ENCODE results near the gene DAZ2.
"Not testable (repeated sequence)": the region's sequence is repeated elsewhere in the genome, so short reads cannot be mapped to it uniquely, and the experiment has no call there.

Gene DAZ2, protein sequence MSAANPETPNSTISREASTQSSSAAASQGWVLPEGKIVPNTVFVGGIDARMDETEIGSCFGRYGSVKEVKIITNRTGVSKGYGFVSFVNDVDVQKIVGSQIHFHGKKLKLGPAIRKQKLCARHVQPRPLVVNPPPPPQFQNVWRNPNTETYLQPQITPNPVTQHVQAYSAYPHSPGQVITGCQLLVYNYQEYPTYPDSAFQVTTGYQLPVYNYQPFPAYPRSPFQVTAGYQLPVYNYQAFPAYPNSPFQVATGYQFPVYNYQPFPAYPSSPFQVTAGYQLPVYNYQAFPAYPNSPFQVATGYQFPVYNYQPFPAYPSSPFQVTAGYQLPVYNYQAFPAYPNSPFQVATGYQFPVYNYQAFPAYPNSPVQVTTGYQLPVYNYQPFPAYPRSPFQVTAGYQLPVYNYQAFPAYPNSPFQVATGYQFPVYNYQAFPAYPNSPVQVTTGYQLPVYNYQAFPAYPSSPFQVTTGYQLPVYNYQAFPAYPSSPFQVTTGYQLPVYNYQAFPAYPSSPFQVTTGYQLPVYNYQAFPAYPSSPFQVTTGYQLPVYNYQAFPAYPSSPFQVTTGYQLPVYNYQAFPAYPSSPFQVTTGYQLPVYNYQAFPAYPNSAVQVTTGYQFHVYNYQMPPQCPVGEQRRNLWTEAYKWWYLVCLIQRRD

DNA sequence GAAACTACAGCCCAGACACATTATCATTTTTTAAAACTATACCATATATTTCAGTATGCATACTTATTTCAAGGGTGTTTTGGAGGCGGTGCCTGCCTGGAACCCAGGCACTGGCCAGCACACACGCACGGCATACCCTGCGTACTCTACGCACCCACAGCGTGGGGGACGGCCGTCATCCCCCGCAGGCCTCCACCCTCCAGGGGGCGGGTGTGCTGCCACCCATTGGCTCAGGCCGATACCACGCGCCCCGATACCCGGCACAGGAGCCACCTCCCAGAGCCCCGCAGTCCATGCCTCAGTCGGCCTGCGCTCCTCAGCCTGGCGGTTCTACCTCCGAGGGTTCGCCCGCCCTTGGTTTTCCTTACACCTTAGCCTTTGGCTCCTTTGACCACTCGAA, at the start of gene DAZ2:
Gene DAZ2 (plus strand): TSS at position 301 of the 400 bp plus-strand sequence. CDS start 208 bp downstream, outside the sequence.
- not testable (repeated sequence) for DNase-seq

DNA sequence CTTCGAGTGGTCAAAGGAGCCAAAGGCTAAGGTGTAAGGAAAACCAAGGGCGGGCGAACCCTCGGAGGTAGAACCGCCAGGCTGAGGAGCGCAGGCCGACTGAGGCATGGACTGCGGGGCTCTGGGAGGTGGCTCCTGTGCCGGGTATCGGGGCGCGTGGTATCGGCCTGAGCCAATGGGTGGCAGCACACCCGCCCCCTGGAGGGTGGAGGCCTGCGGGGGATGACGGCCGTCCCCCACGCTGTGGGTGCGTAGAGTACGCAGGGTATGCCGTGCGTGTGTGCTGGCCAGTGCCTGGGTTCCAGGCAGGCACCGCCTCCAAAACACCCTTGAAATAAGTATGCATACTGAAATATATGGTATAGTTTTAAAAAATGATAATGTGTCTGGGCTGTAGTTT, 20.4 kb upstream of the DAZ2 start, which contains the start of gene DAZ1:
Gene DAZ1 (minus strand): TSS at position 101 of the 400 bp plus-strand sequence. CDS start 208 bp downstream, outside the sequence.
- not testable (repeated sequence) for DNase-seq

DNA sequence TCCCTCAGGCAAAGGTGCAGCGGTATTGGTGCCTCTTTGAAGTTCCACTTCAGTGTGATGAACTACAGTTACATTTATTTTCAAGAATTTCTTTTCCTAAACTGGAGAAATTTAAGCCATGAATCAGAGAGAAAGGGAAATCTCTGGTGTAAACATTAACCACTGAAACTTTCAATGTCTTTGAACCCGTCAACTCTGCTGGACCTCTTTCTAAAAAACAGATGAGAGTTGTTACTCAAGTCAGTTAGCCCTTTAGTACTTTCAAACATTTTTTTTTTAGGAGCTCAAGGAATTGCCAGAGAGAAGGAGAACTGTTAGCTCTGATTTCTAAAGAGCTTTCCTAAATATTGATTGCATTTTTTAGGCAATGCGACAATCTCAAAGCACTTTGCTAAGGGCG, 11.9 kb upstream of the DAZ2 start:
- DNase-seq = not testable (repeated sequence)

DNA sequence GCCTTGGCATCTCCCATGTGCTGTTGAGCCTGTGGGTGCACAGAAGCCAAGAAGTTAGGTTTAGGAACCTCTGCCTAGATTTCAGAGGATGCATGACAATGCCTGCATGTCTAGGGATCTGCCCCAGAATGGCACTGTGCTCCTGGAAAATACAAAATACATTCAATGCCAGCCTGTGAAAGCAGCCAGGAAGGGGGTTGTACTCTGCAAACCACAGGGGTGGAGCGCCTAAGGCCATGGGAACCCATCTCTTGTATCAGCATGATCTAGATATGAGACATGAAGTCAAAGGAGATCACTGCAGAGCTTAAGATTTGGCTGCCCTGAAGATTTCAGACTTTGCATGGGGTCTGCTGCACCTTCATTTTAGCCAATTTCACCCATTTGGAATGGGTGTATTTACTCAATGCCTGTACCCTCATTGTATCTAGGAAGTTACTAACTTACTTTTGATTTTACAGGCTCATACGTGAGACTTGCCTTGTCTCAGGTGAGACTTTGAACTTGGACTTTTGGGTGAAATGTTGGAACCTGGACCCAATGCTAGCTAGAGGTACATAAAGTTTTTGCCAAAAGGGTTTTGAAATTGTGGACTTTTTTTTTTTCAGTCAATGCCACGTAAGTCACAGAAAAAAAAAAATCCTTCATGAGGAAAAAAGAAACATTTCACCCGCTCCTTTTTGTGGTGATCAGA, 9.4 kb upstream of the DAZ2 start:
- DNase-seq = not testable (repeated sequence)

DNA sequence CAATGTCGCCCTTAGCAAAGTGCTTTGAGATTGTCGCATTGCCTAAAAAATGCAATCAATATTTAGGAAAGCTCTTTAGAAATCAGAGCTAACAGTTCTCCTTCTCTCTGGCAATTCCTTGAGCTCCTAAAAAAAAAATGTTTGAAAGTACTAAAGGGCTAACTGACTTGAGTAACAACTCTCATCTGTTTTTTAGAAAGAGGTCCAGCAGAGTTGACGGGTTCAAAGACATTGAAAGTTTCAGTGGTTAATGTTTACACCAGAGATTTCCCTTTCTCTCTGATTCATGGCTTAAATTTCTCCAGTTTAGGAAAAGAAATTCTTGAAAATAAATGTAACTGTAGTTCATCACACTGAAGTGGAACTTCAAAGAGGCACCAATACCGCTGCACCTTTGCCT, 8.7 kb upstream of the DAZ2 start:
- DNase-seq = not testable (repeated sequence)
